ENCODE measurements around the gene KIFC1.

The KIFC1 gene

DNA sequence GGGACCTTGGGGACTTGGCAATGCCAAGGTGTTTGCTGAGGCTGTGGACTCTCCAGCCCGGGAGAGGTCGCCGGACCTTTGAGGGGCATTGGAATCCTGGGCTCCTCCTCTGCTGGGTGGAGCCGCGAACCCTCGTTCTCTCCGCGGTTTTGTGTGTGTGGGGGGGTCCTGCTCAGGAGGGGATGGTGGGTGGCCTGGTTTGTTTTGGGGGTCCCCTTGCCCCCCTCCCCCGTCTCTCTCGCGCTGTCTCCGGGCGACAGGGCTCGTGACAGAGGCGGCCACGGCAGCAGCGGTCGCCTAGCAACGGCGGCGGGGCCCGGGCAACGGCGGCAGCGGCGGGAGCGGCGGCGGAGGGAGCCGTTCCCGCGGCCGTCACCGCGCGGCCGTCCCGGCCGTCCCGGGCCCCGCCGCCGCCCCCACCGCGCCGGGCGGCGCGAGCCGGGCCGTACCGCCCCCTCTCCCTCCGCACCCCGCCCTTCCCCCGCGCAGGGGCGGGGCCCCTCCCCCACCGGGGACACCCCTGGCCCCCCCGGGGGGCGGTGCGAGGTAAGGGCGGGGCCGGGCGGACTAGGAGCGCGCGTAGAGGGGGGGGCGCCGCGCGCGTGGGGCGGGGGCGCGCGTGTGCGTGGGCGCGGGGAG, 36.1 kb downstream of the KIFC1 start:
- DNase-seq = no peak

DNA sequence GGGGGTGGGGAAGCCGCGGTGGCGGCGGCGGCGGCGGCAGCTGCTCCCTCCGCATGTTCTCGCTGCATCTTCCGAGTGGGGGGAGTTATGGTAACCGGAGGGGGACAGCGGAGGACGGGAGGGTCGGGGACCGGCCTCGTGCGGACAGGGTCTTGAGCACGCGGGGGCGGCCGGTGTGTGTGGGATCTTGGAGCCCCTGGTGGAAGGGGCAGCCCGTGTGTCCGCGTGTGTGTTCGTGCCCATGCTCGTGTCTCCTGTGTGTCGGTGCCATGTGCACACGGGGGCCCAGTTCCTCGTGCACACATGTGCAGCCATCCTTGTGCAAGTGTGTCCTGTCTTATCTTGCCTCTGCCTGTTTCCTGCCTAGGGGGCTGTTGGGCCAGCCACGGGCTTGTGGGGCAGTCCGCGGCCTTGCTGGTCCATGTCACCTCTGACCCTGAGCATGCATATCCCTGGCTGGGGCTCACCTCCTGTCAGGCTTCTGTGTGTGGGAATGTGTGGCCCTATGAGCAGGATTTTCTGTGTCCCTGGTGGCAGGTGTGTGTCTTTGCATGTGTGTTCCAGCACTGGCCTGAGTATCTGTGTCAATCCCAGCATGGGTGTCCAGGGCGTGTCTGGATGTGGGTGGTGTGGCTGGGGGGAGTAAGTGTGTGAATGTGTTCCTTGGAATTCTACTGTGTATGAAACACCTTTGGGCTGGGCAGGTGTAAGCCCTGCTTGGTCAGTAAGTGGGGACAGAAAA, 36.8 kb downstream of the KIFC1 start:
- no peak for DNase-seq

DNA sequence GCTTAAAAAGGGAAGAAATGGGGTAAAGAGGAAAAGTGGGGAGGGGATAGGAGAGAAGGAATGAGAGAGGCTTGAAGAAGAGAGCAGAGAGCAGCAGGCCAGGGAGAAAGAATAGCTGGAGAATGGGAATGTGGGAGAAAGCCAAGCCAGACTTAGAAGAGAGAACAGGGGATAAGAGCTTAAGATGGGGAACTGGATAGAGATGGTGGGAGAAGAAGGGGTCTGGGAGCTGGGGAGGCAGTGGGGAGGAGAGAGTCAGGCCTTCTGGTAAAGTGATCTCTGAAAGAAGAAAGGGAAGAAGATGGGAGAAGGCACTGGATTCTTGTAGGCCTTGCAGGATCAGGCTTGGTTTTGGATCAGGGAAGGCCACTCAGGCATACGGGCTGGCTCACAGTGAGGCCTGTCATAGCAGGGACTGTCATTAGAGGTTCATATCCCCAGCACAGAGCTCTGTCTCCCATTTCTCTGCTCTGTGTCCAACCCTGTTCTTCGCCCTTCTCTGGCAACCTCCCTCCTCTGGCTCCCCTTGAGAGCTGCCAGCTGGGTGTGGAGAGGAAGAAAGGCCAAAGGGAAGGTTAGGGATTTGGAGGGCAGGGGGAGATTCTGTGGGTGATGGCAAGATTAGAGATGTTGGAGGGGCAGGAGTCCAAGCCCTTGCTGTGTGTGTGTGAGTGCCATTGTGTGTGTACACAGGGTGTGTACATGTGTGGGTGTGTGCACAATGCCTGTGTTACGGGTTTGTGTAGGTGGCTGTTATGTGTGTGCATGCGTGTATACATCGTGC, 37.5 kb downstream of the KIFC1 start:
- no peak for DNase-seq

DNA sequence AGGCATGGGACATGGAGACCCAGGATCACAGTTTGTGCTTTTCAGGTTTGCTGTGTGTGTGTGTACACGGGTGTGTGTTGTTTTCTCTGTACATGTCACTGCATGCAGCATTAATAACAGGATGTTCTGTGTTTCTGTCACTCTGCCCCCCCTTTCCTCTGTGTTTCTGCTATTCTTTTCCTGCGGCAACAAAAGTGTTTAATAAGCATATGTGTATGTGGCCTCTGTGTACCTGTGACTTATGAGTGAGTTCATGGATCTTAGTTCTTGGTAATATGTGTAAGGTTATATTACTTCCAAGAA, 38.1 kb downstream of the KIFC1 start:
- DNase-seq = no peak

DNA sequence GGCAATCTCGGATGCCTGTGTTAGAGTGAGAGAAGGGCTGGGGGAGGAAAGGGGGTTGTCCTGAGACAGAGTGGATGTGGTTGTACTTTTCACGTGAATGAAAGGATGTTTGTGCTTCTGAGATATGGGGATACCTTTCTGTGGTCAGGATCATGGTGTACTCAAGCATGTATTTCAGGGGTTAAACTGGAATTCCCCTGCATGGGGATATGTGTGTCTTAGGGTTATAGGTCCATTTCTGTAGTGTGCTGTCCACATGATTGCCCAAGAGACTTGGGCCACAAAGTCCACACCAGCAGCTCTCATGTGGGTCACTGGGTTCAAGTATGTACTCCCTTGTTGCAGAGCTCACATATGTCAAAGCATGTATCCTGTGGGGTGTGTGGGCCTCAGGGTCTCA, 38.7 kb downstream of the KIFC1 start:
- DNase-seq = no peak

DNA sequence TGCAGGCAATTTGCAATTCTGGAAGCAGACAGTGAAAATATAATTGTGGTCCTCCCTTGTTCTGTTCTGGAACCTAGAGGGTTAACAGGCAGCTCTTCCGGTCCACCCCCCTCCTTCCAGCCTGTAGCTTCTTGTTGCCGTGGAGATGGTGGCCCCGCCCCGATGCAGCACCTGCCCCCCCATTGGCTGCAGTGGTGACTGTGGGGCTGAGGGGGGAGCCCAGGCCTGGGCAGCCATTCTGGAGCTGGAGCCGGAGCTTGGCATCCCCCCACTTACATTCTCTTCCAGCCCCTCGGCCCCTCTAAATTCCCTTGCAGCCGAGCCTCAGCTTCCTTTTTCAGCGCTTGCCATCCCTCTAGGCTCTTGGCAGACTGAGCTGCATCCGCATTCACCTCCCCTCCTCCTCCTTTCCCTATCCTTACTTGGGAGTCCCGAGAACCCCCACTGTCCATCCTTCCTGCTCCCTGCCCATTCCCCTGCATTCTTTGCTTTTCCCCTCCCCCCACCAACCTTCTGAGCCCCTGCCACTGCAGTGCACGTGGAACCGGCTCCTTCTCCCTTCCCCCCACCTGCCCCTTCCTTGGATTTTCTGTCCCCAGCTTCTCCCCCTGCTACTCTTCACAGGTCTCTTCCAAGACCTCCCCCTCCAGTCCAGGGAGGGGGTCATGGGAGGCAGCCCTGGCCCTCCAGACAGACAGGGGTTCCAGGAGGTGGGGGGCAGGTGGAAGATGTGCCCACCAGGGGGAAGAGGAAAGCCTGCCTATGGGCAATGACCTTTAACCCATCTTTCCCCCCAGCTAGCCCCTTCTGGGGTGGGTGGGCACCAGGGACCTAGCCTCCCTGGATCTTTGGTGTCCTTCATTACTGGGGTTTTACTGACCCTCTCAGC, 39.6 kb downstream of the KIFC1 start:
- DNase-seq = no peak

DNA sequence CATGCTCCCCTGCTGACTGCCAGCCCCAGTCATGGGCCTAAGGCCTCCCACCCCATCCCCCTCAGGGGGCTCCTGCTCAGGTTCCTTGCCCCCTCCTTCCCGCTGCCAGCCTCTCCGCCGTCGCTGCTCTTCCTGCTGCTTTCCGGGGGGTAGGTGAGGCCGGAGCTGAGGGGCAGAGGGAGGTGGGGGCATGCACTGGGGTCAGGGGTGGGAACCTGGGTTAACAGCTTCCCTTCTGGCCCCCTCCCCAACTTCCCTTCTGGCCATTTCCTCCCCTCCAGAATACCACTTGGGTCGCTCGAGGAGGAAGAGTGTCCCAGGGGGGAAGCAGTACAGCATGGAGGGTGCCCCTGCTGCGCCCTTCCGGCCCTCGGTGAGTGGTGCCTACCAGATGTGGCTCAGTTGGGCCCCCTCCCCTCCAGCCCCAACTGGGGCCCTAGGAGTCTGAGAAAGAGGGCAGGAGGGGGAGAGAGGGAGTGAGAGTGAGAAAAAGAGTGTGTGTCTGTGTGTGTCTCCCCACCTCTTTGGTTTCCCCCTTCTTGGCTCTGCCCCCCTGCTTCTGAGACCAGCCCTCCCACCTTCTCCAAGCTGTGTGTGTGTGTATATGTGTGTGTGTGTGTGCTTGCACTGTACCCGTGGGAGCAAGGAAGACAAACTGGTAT, 40.4 kb downstream of the KIFC1 start:
- DNase-seq = no peak

DNA sequence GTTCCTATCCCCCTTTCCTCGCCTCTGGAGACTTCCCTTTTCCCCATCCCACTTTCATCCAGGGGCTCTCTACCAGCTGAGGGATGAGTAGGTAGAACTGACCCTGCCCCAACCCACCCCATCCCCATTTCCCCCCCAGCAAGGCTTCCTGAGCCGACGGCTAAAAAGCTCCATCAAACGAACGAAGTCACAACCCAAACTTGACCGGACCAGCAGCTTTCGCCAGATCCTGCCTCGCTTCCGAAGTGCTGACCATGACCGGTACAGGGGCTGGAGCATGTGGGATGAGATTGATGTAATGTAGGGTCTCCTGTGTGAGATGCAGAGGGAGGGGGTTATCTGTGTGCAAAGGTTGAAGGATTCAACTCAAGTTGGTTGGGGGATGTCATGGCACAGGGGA, 40.9 kb downstream of the KIFC1 start:
- no peak for DNase-seq

DNA sequence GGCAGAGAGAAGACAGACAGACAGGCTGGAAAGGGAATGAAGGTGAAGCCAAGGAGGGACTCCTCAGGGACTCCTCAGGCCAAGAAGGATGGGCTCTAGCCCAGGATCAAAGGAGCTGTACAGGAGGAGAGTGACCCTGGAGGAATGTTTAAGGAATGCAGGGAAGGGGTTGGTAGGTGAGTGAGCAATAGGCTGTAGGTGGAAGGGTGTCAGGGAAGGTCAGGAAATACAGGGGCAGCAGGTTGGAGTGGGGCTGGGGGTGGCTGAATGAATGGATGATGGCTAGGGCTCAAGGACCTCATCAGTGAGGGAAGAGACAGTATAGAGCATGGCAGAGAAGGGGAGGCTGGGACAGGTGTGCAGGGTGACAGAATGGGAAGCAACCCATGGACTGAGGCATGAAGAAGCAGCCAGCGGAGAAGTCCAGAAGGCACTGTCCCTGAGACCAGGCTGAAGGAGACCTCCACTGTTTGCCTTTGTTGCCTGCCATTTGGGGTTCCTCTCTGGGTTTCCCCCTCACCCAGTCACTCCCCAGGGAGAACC, 41.4 kb downstream of the KIFC1 start:
- DNase-seq = no peak

DNA sequence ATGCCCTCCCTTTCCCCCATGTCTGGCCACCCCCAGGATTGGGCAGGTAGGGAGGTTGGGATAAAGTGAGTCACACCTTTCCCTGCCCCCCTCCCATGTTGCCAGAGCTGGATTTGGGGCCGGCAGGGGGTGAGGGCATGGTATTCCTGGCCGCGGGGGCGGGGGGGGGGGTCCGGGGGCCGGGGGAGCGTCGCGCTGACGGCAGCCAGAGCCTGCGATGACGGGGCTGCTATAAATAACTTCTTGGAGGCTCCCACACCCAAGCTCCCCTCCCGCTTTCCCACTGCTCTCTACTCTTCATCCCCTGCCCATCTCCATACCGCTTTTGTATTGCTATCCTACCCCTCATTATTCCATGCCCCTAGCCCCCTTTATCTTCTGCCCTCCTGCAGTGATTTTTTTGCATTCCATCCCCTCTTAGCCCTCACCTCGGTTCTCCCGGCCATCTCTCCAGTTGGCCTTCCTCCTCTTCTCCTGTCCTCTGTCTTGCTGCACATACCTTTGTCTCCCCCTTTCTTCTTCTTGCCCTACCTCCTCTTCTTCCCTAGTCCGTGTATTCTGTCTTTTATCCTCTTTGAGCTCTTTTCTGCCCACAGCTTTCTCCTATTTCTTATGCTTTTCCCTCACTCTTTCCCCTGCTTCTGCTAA, 42.0 kb downstream of the KIFC1 start:
- no peak for DNase-seq

DNA sequence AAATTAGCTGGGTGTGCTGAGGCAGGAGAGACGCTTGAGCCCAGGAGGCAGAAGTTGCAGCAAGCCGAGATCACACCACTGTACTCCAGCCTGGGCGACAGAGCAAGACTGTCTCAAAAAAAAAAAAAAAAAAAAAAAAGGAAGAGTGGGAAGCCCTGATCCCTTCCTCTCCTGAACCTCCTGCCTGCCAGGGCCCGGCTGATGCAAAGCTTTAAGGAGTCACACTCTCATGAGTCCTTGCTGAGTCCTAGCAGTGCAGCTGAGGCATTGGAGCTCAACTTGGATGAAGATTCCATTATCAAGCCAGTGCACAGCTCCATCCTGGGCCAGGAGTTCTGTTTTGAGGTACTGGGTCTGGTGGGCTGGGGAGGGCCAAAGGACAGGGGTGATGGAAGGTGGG, 43.3 kb downstream of the KIFC1 start:
- no peak for DNase-seq

DNA sequence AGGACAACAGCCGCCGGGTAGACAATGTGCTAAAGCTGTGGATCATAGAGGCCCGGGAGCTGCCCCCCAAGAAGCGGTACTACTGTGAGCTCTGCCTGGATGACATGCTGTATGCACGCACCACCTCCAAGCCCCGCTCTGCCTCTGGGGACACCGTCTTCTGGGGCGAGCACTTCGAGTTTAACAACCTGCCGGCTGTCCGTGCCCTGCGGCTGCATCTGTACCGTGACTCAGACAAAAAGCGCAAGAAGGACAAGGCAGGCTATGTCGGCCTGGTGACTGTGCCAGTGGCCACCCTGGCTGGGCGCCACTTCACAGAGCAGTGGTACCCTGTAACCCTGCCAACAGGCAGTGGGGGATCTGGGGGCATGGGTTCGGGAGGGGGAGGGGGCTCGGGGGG, 46.0 kb downstream of the KIFC1 start:
- no peak for DNase-seq

DNA sequence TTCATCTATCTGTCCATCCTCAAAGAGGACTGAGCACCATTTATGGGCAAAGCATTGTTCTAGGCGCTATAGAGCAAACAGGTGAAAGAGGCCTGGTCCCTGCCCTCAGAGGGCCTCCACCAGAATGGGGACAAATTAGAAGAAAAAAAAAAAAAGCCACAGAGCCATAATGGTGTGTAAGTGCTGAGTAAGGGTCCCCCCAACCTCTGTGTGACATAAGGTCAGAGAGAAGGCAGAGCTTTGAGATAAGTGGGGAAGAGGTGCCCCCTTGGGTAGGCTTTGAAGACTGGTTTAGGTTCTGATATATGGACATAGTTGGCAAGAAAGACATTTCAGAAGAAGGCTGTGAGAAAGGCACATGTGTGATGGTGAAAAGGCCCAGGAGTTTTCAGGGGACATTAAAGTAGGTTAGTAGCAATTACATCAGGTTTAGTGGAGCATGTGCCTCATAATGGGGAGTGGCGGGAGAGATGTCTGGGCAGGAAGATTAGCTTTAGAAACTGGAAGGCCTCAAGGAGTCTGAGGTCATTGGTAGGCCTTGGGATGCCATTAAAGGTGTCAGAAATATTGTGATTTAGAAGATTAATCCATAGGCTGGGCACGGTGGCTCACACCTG, 47.5 kb downstream of the KIFC1 start:
- DNase-seq = no peak

DNA sequence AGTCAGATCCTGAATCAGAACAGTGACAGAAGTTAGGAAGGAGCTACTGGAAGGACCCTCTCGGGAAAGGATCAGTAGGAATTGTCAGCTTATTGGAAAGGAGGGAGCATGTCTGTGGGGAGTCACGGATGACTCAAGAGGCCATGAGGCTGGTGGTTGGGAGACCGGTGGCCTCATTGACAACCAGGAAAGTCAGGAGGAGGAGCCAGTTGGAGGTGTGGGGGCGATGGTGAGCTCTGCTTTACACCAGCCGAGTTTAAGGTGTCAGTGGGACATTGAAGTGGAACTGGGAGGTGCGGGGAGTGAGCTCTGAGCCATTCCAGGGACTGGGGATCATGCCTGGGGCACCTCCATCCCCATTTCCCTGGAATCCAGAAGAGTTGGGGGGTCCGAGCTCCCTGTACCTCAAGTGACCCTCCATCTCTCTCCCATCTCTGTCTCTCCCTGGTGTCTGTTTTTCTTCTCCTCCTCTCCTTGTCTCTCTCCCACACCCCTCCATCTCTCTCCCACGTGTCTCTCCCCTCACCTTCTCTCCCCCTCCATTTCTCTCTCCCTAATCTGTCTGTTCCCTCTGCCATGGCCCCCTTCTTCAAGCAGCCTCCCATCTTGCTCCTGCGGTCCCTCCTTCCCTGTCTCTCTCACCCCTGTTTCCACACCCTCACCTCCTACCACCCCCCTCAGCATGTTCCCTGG, 48.5 kb downstream of the KIFC1 start:
- no peak for DNase-seq

DNA sequence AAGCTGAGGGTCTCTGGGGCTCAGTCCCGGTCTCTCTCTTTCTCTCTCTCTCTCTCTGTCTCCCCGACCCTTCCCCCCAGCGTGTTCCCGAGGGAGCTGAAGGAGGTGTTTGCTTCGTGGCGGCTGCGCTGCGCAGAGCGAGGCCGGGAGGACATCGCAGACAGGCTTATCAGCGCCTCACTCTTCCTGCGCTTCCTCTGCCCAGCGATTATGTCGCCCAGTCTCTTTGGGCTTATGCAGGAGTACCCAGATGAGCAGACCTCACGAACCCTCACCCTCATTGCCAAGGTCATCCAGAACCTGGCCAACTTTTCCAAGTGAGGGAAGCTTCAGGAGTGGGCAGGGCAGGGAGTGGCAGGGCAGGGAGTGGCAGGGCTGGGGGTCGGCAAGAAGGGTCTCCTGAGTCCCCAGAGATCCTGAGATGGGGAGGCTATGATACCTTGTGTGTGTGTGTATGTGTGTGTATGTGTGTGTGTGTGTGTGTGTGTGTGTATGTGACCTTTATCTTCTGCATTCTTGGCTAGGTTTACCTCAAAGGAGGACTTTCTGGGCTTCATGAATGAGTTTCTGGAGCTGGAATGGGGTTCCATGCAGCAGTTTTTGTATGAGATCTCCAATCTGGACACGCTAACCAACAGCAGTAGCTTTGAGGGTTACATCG, 49.2 kb downstream of the KIFC1 start:
- no peak for DNase-seq

DNA sequence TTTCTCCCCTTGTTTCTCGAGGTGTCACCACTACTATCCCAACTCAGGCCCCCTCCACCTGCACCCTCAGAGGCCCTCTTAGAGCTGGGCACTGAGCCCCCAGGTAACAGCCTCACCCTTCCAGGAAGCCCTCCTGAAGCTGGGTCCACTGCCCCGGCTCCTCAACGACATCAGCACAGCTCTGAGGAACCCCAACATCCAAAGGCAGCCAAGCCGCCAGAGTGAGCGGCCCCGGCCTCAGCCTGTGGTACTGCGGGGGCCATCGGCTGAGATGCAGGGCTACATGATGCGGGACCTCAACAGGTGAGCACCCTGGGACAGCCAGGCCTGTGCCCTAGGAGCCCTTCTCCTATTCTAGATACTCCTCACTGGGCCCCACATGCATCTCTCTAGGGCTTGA, 49.8 kb downstream of the KIFC1 start:
- no peak for DNase-seq

DNA sequence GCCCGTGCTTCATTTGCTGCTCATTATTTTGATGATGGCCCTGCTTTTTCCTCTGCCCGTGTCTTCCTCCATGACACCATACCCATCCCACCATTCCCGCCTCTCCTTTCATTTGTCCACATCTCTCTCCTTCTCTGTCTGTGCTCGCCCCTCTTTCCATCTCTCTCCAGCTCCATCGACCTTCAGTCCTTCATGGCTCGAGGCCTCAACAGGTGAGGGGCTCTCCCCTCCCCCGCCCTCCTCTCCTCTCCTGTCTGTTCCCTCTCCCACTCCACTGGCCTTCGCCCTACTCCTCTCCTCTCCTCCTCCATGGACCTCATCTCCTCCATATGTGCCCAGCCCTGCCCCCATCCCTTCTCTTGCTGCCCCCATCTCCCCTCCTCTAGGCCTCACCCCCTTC, 50.7 kb downstream of the KIFC1 start:
- no peak for DNase-seq

DNA sequence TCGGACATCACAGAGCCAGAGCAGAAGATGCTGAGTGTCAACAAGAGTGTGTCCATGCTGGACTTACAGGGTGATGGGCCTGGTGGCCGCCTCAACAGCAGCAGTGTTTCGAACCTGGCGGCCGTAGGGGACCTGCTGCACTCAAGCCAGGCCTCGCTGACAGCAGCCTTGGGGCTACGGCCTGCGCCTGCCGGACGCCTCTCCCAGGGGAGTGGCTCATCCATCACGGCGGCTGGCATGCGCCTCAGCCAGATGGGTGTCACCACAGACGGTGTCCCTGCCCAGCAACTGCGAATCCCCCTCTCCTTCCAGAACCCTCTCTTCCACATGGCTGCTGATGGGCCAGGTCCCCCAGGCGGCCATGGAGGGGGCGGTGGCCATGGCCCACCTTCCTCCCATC, 51.4 kb downstream of the KIFC1 start:
- no peak for DNase-seq

DNA sequence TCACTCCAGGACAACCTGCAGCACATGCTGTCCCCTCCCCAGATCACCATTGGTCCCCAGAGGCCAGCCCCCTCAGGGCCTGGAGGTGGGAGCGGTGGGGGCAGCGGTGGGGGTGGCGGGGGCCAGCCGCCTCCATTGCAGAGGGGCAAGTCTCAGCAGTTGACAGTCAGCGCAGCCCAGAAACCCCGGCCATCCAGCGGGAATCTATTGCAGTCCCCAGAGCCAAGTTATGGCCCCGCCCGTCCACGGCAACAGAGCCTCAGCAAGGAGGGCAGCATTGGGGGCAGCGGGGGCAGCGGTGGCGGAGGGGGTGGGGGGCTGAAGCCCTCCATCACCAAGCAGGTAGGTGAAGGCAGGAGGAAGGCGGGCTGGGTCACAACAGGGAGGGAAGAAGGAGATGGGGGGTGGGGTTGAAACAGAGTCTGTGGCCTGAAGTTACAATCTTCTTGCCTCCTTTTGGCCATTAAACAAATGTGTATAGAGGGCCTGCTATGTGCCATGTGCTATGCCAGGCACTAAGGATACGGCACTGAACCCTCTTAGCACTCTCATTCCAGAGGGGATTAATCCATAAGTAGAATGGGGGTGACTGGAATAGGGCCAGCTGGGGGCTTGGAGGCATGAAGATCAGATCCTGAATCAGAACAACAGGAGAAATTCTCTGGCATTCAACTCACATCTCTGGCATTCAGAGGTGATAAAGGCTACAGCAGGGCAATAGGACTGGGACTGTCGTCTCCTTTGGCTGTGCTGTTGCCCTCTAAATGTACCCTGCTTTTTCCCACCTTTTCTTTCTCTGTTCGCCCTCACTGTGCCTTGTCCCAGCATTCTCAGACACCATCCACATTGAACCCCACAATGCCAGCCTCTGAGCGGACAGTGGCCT, 52.2 kb downstream of the KIFC1 start:
- no peak for DNase-seq

All from amniotic stem cell (primary cell).